GM20000 (cell line): ENCODE data around the gene CSTB.

Source experiments
- DNase-seq: peaks from one replicate; pipeline ENCODE4 v3.0.0; 2012; ENCODE audit warnings: low spot score
- TF ChIP-seq, protein P1 (sequence below): IDR thresholded peaks from 2 replicates; pipeline ENCODE4 v1.5.1; 2012; ENCODE audit warnings: mild to moderate bottlenecking, control low read depth; ENCODE audit errors: extremely low read depth, missing control alignments

The CSTB gene

DNA sequence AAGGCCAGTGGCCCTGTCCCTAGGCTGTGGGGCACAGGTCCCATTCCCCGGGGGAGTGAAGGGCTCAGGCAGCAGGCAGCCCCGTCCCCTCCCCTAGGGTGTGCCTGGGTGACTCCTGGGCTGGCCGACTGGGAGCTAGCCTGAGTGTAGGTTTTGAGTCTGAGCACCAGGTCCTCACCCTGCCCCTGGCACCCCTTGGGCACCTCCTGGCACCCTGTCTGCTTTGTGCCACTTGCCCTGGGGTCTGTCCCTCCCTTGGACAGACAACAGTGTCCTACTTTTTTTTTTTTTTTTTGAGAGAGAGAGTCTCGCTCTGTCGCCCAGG, 37.5 kb upstream of the CSTB start:
- peak; percentile 48 for DNase-seq
- TF ChIP-seq, protein P1, sequence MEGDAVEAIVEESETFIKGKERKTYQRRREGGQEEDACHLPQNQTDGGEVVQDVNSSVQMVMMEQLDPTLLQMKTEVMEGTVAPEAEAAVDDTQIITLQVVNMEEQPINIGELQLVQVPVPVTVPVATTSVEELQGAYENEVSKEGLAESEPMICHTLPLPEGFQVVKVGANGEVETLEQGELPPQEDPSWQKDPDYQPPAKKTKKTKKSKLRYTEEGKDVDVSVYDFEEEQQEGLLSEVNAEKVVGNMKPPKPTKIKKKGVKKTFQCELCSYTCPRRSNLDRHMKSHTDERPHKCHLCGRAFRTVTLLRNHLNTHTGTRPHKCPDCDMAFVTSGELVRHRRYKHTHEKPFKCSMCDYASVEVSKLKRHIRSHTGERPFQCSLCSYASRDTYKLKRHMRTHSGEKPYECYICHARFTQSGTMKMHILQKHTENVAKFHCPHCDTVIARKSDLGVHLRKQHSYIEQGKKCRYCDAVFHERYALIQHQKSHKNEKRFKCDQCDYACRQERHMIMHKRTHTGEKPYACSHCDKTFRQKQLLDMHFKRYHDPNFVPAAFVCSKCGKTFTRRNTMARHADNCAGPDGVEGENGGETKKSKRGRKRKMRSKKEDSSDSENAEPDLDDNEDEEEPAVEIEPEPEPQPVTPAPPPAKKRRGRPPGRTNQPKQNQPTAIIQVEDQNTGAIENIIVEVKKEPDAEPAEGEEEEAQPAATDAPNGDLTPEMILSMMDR: no peak

- no peak for DNase-seq
- TF ChIP-seq, protein P1: no peak
Observed at GRCh38 chr21:43812957-43813655, 37.0 kb upstream of the CSTB start.

DNA sequence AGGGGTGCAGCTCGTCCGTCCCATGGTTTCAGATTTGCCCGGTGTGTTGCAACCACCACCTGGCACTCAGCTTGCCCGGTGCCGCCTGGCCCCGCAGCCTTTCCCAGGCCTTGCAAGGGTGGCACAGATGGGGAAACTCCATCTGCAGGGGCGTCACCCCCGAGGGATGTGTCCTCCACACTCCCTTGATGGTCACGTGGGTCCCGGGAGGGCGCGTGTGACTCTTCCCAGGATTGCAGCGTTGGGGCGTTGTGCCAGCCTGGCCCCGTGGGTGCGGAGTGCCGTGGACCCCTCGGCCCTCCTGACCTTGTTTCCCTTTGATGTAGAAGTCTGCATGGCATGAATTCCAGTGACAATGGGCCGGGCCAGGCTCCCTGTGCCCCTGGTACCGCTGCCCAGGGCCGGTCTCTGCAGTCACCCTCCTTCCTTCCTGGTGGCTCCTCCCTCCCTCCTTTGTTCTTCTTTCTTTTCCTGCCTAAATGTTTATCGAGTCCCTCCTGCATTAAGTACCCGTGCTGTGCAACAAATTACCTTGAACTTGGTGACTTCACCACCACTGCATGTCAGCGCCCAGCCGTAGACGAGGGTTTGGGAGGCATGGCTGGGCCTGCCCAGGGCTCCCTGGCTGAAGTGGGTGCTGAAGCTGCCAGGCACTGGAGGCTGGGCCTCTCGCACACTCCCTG, 36.2 kb upstream of the CSTB start:
- no peak for DNase-seq
- TF ChIP-seq, protein P1: no peak

- DNase-seq: no peak
Observed at GRCh38 chr21:43811262-43812105, 35.4 kb upstream of the CSTB start.

DNA sequence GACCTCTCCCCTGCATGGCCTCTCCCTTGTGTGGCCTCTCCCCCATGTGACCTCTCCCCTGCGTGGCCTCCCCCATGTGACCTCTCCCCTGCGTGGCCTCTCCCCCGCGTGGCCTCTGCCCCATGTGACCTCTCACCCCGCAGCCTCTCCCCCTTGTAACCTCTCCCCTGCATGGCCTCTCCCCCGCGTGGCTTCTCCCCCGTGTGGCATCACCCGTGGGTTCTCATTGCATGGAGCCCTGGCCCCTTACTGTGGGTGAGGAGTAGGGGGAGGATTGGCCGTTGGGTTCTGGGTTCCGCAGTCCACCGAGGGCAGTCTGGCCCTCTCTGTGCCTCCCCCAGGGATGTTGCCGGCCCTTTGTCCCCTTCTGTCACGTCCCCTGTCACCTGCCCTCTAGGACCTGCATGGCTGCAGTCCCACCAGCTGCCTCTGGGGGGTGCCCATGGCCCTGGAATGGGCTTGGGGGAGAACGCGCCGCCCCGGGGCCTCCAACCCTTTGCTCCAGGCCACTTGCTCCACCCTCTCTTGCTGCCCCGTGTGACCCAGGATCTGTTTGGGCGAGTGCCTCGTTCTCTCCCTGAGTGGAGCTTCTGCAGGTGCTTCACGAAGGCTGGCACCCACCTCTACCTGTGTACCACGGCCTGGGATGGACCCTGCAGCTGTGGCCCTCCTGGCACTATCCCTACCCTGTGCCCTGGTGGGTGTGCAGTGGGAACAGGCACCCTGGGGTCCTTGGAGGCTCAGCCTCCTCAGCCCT, 34.6 kb upstream of the CSTB start:
- DNase-seq: peak; percentile 97
- TF ChIP-seq, protein P1: peak; percentile 99

More at GRCh38 chr21:43811262-43812105, 35.4 kb upstream of the CSTB start:
- TF ChIP-seq, protein P1: no peak

GRCh38 chr21:43809853-43810504, 33.9 kb upstream of the CSTB start:
- no peak for DNase-seq
- TF ChIP-seq, protein P1: no peak
